Measurements from ENCODE around the gene HINT3.

HINT3 gene

DNA sequence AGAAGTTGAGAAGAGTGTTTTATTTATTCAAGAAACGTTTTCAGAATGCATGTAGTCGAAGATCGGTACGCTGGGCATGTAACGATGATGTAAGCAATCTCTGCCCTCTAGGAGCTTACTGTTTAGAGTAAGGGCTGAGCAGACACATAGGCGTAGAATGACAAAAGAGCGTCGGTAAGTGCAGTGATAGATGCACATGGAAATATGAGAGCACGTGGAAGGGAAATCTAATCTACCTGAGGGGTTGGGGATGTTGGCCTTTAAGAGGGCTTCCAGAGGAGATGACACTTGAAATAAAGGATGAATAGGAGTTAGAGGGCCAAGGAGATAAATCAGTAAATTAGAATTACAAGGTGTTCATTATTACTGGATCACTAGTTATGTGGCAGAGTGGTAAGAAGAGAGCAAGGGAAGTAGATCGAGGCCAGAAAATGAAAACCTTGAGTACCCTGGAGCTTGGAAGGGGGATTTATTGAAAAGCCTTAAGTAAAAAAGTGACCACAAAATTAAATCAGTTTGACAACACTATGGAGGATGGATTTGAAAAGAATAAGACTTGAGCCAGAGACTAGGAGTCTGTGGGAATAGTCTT is 30.6 kb downstream of the HINT3 start:
- peak overlapping the region; percentile 98 for H3K4me3 ChIP-seq (ENCODE audit: low read depth, low read length)
- TF ChIP-seq, protein P1, sequence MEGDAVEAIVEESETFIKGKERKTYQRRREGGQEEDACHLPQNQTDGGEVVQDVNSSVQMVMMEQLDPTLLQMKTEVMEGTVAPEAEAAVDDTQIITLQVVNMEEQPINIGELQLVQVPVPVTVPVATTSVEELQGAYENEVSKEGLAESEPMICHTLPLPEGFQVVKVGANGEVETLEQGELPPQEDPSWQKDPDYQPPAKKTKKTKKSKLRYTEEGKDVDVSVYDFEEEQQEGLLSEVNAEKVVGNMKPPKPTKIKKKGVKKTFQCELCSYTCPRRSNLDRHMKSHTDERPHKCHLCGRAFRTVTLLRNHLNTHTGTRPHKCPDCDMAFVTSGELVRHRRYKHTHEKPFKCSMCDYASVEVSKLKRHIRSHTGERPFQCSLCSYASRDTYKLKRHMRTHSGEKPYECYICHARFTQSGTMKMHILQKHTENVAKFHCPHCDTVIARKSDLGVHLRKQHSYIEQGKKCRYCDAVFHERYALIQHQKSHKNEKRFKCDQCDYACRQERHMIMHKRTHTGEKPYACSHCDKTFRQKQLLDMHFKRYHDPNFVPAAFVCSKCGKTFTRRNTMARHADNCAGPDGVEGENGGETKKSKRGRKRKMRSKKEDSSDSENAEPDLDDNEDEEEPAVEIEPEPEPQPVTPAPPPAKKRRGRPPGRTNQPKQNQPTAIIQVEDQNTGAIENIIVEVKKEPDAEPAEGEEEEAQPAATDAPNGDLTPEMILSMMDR (IDR thresholded peaks at IDR 0.05; ENCODE audit: low read depth, low read length), result no peak

DNA sequence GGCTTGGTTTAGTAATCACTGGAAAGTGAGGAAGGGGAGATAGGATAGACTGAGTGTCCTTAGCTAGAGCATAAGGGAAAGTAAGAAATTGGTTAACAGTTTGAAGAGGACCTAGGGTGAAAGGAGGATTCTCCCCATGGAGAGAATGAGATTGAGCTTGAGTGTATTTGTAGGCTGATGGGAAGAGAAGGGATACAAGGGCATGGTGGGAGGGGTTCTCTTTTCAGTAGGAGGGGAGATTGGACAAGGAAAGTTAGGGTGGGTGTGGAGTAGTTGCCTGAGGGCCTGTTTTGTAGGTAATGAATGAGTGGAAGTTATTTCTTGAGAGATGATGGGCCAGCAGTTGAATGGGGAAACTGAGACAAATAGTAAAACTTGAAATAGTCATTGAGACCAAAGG is 31.7 kb downstream of the HINT3 start:
- H3K4me3 ChIP-seq (ENCODE audit: low read depth, low read length), result no peak overlapping the region
- TF ChIP-seq, protein P1 (IDR thresholded peaks at IDR 0.05; ENCODE audit: low read depth, low read length), result no peak

DNA sequence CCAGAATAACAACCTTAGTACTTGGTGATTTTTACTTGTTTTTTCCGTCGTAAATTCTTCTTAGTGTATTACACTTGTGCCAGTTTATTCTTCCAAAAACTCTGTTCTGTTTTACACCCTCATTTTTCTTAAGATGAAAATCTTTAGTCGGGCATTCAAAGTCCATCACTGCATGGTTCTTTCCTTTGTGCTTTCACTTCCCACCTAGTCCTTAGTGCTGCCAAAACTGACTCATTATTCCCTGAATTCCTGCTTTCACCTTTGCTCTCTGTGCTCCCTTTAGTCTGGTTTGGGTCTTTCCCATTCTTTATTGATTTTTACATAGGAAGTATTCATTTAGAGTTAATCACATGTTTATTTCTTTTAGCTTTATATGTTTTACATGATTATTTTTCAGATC is 33.1 kb downstream of the HINT3 start:
- no peak overlapping the region for H3K4me3 ChIP-seq (ENCODE audit: low read depth, low read length)
- TF ChIP-seq, protein P1 (IDR thresholded peaks at IDR 0.05; ENCODE audit: low read depth, low read length), result no peak

DNA sequence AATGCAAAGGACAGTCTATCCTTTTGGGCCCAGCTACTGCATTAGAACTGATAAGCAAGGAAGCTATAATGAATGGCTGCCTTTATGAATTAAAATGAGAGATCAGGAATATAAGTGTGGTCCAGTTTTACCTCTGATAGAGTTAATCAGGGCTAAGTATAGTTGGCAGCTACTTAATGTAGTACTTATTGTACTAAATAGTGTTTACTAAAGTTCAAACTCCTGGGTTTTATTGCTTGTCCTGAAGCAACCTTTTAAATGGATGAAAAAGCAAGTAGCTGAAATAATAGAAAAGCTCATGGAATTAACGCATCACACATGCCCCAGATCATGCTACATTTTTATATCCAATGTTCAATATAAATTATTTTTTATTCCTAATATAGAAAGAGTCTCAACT is 35.1 kb downstream of the HINT3 start:
- TF ChIP-seq, protein P1 (IDR thresholded peaks at IDR 0.05; ENCODE audit: low read depth, low read length), result no peak

DNA sequence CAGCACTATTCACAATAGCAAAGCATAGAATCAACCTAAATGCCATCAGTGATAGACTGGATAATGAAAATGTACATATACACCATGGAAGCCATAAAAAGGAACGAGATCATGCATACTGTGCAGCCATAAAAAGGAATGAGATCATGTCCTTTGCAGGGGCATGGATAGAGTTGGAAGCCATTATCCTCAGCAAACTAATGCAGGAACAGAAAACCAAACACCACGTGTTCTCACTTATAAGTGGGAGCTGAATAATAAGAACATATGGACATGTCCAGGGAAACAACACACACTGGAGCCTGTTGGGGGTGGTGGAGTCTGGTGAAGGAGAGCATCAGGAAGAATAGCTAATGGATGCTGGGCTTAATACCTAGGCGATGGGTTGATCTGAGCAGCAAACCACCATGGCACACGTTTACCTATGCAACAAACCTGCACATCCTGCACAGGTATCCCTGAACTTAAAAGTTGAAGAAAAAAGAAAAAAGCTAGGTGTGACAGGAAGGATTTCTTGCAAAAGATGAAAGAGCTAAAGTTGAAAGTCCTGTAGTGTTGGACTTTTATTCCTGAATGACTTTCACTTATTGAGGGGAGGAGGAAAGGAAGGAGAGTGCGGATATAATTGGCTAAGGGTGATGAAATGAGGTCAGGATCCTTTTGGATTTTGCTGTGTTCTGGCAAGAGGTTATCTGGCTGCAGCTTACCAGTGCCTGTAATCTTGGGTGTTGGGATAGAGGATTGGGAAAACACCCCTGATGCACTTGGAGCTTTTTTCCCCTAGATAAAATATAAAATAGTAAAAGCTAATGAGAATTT is 38.3 kb downstream of the HINT3 start:
- no peak overlapping the region for H3K4me3 ChIP-seq (ENCODE audit: low read depth, low read length)
- TF ChIP-seq, protein P1 (IDR thresholded peaks at IDR 0.05; ENCODE audit: low read depth, low read length), result no peak

More for the DNA sequence above, 35.1 kb downstream of the HINT3 start:
- H3K4me3 ChIP-seq (ENCODE audit: low read depth, low read length), result no peak overlapping the region

DNA sequence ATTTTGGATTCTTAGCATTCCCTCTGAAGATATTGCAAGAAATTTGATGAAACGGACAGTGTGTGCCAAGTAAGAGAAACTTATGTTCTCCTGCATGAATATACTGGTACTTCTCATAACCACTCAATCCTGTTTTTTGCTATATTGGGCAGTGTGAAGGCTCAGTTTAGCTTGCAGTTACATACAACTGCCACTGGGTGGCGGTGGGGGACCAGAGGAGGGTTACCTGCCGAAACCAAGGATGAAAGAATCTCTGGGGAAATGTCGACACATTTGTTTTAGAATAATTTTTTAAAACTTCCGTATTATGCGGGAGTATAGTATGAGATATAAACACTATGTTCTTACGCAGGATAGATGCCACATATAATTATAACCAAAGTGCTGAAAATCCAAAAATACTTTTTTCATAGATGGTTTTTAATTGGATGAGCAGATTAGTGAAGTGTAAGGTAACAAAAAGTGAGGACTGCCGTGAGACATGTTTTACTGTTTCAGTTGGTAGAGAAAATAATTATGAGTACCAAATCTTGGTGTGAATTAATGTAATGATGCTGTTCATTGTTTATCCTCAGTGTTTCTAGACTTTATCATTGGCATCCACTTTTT is 39.5 kb downstream of the HINT3 start:
- no peak overlapping the region for H3K4me3 ChIP-seq (ENCODE audit: low read depth, low read length)
- TF ChIP-seq, protein P1 (IDR thresholded peaks at IDR 0.05; ENCODE audit: low read depth, low read length), result peak; percentile 99

All from WI38 (cell line).